Measurements from ENCODE around the gene GASK1A.

DNA sequence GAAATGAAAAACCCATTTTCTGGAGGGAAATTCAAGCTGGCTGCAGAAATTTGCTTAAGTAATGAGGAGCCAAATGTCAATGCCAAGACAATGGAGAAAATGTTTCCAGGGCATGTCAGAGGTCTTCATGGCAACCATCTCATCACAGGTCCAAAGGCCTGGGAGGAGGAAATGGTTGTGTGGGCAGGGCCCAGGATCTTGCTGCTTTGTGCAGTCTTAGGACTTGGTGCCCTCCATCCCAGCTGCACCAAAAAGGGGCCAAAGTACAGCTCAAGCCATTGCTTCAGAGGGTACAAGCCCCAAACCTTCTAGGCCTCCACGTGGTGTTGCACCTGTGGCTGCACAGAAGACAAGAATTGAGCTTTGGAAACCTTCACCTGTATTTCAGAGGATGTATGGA is 67.5 kb downstream of the GASK1A start:
- TF ChIP-seq TOX (CRISPR knock-in tag; IDR thresholded peaks at IDR 0.05; ENCODE audit: borderline replicate concordance) (no peak), PATZ1 (CRISPR knock-in tag; IDR thresholded peaks at IDR 0.05; ENCODE audit: borderline replicate concordance) (no peak), TCF4 (CRISPR knock-in tag; IDR thresholded peaks at IDR 0.05; ENCODE audit: borderline replicate concordance) (no peak), CSRNP3 (CRISPR knock-in tag; IDR thresholded peaks at IDR 0.05) (no peak), ISL1 (CRISPR knock-in tag; IDR thresholded peaks at IDR 0.05) (no peak), ESRRG (CRISPR knock-in tag; IDR thresholded peaks at IDR 0.05) (no peak), ZFP30 (CRISPR knock-in tag; IDR thresholded peaks at IDR 0.05) (no peak), ZNF70 (CRISPR knock-in tag; IDR thresholded peaks at IDR 0.05) (no peak), RARB (CRISPR knock-in tag; IDR thresholded peaks at IDR 0.05) (no peak)
- TF ChIP-seq, protein P1, sequence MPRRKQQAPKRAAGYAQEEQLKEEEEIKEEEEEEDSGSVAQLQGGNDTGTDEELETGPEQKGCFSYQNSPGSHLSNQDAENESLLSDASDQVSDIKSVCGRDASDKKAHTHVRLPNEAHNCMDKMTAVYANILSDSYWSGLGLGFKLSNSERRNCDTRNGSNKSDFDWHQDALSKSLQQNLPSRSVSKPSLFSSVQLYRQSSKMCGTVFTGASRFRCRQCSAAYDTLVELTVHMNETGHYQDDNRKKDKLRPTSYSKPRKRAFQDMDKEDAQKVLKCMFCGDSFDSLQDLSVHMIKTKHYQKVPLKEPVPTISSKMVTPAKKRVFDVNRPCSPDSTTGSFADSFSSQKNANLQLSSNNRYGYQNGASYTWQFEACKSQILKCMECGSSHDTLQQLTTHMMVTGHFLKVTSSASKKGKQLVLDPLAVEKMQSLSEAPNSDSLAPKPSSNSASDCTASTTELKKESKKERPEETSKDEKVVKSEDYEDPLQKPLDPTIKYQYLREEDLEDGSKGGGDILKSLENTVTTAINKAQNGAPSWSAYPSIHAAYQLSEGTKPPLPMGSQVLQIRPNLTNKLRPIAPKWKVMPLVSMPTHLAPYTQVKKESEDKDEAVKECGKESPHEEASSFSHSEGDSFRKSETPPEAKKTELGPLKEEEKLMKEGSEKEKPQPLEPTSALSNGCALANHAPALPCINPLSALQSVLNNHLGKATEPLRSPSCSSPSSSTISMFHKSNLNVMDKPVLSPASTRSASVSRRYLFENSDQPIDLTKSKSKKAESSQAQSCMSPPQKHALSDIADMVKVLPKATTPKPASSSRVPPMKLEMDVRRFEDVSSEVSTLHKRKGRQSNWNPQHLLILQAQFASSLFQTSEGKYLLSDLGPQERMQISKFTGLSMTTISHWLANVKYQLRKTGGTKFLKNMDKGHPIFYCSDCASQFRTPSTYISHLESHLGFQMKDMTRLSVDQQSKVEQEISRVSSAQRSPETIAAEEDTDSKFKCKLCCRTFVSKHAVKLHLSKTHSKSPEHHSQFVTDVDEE (CRISPR knock-in tag; IDR thresholded peaks at IDR 0.05) = no peak

All from SK-N-SH treated with all-trans-retinoic acid at 6 μM for 48 hours (cell line).